A549 (cell line): ENCODE data around the gene YBX2.

Experiments
- EHMT2 ChIP-seq: fragments of 200-600 bp; sonication (generic); IDR thresholded peaks from 2 replicates; pipeline ENCODE4 v1.6.1; 2016; ENCODE audit warnings: antibody characterized with exemption, low read depth, mild to moderate bottlenecking, moderate library complexity
- EP300 ChIP-seq, 2 experiments: fragments of >200 bp; sonication (Bioruptor Twin); formaldehyde crosslinking; IDR thresholded peaks; 2 replicates in 1 of 2; 3 replicates in 1 of 2; pipeline ENCODE4 v1.6.1; 2016 to 2017
- HDAC2 ChIP-seq: fragments of 200-600 bp; sonication (generic); IDR thresholded peaks from 2 replicates; pipeline ENCODE4 v1.6.1; 2016
- JUN ChIP-seq, 2 experiments: fragments of >200 bp; sonication (Bioruptor Twin); formaldehyde crosslinking; IDR thresholded peaks; 2 replicates in 1 of 2; 3 replicates in 1 of 2; pipeline ENCODE4 v1.6.1; 2016 to 2017
- JUNB ChIP-seq: fragments of >200 bp; sonication (Bioruptor Twin); formaldehyde crosslinking; IDR thresholded peaks from 2 replicates; pipeline ENCODE4 v1.6.1; 2016
- KDM1A ChIP-seq: fragments of 200-600 bp; sonication (generic); IDR thresholded peaks from 2 replicates; pipeline ENCODE4 v1.6.1; 2016; ENCODE audit warnings: low read depth, mild to moderate bottlenecking
- MYC ChIP-seq: IDR thresholded peaks from 2 replicates; pipeline ENCODE4 v1.6.1; 2012; ENCODE audit warnings: mild to moderate bottlenecking, inconsistent platforms, low read length, improper control_type of control experiment, borderline replicate concordance
- SMC3 ChIP-seq: fragments of >200 bp; sonication (Bioruptor Twin); formaldehyde crosslinking; IDR thresholded peaks from 3 replicates; pipeline ENCODE4 v1.6.1; 2018; ENCODE audit warnings: inconsistent platforms
- SREBF2 ChIP-seq: fragments of 450-650 bp; IDR thresholded peaks from 2 replicates; pipeline ENCODE4 v1.6.1; 2014; ENCODE audit warnings: mild to moderate bottlenecking, moderate library complexity
- TF ChIP-seq, protein P1 (sequence below): fragments of >200 bp; sonication (Bioruptor Twin); formaldehyde crosslinking; IDR thresholded peaks from 3 replicates; pipeline ENCODE4 v1.5.1; 2016
- TF ChIP-seq, protein P2 (sequence below): fragments of >200 bp; sonication (Bioruptor Twin); formaldehyde crosslinking; IDR thresholded peaks from 2 replicates; pipeline ENCODE4 v1.6.1; 2016

GRCh38 chr17:7313890-7314718, 19.7 kb upstream of the YBX2 start:
- no peak for TF ChIP-seq JUNB
- no peak for TF ChIP-seq SMC3
- TF ChIP-seq, protein P1, sequence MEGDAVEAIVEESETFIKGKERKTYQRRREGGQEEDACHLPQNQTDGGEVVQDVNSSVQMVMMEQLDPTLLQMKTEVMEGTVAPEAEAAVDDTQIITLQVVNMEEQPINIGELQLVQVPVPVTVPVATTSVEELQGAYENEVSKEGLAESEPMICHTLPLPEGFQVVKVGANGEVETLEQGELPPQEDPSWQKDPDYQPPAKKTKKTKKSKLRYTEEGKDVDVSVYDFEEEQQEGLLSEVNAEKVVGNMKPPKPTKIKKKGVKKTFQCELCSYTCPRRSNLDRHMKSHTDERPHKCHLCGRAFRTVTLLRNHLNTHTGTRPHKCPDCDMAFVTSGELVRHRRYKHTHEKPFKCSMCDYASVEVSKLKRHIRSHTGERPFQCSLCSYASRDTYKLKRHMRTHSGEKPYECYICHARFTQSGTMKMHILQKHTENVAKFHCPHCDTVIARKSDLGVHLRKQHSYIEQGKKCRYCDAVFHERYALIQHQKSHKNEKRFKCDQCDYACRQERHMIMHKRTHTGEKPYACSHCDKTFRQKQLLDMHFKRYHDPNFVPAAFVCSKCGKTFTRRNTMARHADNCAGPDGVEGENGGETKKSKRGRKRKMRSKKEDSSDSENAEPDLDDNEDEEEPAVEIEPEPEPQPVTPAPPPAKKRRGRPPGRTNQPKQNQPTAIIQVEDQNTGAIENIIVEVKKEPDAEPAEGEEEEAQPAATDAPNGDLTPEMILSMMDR = no peak
- TF ChIP-seq HDAC2 = no peak
- TF ChIP-seq, protein P2, sequence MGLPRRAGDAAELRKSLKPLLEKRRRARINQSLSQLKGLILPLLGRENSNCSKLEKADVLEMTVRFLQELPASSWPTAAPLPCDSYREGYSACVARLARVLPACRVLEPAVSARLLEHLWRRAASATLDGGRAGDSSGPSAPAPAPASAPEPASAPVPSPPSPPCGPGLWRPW = no peak
- TF ChIP-seq EP300 (IDR thresholded peaks at IDR 0.05) = no peak
- no peak for TF ChIP-seq EHMT2
- no peak for TF ChIP-seq MYC
- no peak for TF ChIP-seq SREBF2
- TF ChIP-seq JUN (IDR thresholded peaks at IDR 0.05) = no peak
- no peak for TF ChIP-seq KDM1A
